HG03565 (cell line): ENCODE data around the gene HMX1.

Source experiments
- ATAC-seq: cut with Tn5 transposase; IDR thresholded peaks from one replicate; pipeline ENCODE4 v1.9.1; 2021; ENCODE audit warnings: mild to moderate bottlenecking, moderate library complexity; ENCODE audit not compliant: unreplicated experiment

Gene HMX1

GRCh38 chr4:8821151-8821950, 50.3 kb downstream of the HMX1 start:
- no peak for ATAC-seq

GRCh38 chr4:8820178-8821102, 51.2 kb downstream of the HMX1 start:
- ATAC-seq, result no peak

GRCh38 chr4:8819473-8820177, 52.0 kb downstream of the HMX1 start:
- ATAC-seq, result no peak

- ATAC-seq, result no peak
Observed at GRCh38 chr4:8819019-8819418, 52.6 kb downstream of the HMX1 start.

- no peak for ATAC-seq
Observed at GRCh38 chr4:8818063-8818881, 53.4 kb downstream of the HMX1 start.

GRCh38 chr4:8817813-8818062, 53.9 kb downstream of the HMX1 start:
- no peak for ATAC-seq

- no peak for ATAC-seq
Observed at GRCh38 chr4:8817096-8817812, 54.4 kb downstream of the HMX1 start.
